ENCODE results near the gene JARID2. TPM values are rescaled to one million over a fixed set of nuclear protein-coding genes. Genes with fewer than 3 reads are reported as not detected.

Gene JARID2
- total and polyA plus RNA-seq, 10 of the 15 experiments (the other 5 are each of a cell fraction or from before 2014, with no cell fraction given), result 4.2 to 21.6 (median 11.7) TPM

DNA sequence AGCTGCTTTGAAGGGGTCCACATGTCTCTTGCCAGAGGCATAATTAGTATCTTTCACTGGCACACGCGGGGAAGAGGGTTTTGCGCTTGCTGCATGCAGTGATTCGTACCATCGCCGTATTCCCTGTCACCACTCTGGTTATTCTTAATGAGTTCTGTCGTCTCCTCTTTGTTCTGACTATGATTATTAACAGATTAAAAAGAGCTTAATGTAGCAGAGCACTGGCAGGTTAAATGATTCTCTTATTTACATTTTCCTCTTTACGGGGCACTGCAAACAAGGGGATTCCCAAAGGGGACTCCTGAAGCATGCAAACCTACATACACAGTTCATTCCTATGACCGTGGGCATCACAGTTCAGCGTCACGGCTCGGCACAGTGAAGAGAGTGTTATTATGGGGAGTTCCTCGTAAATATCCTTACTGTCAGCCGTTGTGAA is 212.2 kb downstream of the JARID2 start (continued):
- TF ChIP-seq ZNF24 (IDR thresholded peaks at IDR 0.05), result 0 out of 2 replicates have a peak, but pooled peaks have one; percentile 9
- TF ChIP-seq MTA2 (IDR thresholded peaks at IDR 0.05; ENCODE audit: low read depth), result peak; percentile 29; the same call in 1 of the 2 replicates
- TF ChIP-seq SREBF2 (IDR thresholded peaks at IDR 0.05; ENCODE audit: low read length), result no peak
- 0 out of 4 replicates have a peak, but pooled peaks of 1 of the 2 experiments have one; percentile 35 for TF ChIP-seq EP300 (IDR thresholded peaks at IDR 0.05; ENCODE audit: borderline replicate concordance in 1 of 2, control insufficient read depth in 1 of 2, low read depth in 2 of 2, low read length in 2 of 2)
- no peak for TF ChIP-seq KAT2A (conservative IDR thresholded peaks at IDR 0.05; ENCODE audit: control insufficient read depth, low read depth, low read length)
- 0 out of 2 replicates have a peak, but pooled peaks have one; percentile 11 for TF ChIP-seq NR2F1 (conservative IDR thresholded peaks at IDR 0.05)
- TF ChIP-seq CREB1 (IDR thresholded peaks at IDR 0.05; ENCODE audit: low read depth), result peak; percentile 52; the same call in 1 of the 2 replicates
- no peak for TF ChIP-seq SIX5 (IDR thresholded peaks at IDR 0.05; ENCODE audit: low read depth, low read length, severe bottlenecking)
- TF ChIP-seq IKZF2 (IDR thresholded peaks at IDR 0.05), result no peak
- TF ChIP-seq, protein P1, sequence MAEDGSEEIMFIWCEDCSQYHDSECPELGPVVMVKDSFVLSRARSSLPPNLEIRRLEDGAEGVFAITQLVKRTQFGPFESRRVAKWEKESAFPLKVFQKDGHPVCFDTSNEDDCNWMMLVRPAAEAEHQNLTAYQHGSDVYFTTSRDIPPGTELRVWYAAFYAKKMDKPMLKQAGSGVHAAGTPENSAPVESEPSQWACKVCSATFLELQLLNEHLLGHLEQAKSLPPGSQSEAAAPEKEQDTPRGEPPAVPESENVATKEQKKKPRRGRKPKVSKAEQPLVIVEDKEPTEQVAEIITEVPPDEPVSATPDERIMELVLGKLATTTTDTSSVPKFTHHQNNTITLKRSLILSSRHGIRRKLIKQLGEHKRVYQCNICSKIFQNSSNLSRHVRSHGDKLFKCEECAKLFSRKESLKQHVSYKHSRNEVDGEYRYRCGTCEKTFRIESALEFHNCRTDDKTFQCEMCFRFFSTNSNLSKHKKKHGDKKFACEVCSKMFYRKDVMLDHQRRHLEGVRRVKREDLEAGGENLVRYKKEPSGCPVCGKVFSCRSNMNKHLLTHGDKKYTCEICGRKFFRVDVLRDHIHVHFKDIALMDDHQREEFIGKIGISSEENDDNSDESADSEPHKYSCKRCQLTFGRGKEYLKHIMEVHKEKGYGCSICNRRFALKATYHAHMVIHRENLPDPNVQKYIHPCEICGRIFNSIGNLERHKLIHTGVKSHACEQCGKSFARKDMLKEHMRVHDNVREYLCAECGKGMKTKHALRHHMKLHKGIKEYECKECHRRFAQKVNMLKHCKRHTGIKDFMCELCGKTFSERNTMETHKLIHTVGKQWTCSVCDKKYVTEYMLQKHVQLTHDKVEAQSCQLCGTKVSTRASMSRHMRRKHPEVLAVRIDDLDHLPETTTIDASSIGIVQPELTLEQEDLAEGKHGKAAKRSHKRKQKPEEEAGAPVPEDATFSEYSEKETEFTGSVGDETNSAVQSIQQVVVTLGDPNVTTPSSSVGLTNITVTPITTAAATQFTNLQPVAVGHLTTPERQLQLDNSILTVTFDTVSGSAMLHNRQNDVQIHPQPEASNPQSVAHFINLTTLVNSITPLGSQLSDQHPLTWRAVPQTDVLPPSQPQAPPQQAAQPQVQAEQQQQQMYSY (CRISPR knock-in tag; IDR thresholded peaks at IDR 0.05), result no peak
- TF ChIP-seq BCL3 (IDR thresholded peaks at IDR 0.05; ENCODE audit: borderline replicate concordance, insufficient read depth, low read depth, low read length, poor library complexity, severe bottlenecking), result no peak
- peak; percentile 19 for TF ChIP-seq SKIL (IDR thresholded peaks at IDR 0.05; ENCODE audit: low read depth, poor library complexity, severe bottlenecking)
- no peak for TF ChIP-seq MEF2A (IDR thresholded peaks at IDR 0.05; ENCODE audit: insufficient read depth, low read depth, low read length)
- peak; percentile 51 for TF ChIP-seq RELA (IDR thresholded peaks at IDR 0.05; ENCODE audit: borderline replicate concordance, partially characterized antibody)
